B cell (primary cell): Measurements from ENCODE around the gene RAB17. TPM values are rescaled to one million over a fixed set of nuclear protein-coding genes. Genes with fewer than 3 reads are reported as not detected.

Experiments
- ATAC-seq: fragments of 200-7000 bp; cut with Tn5 transposase; one replicate; pipeline ENCODE4 v1.10.0; 2021; ENCODE audit warnings: low read depth, mild to moderate bottlenecking, moderate number of reproducible peaks, moderate library complexity
- CTCF ChIA-PET: fragments of 350-600 bp; sonication (Branson Sonifier 250); formaldehyde crosslinking; loops from one replicate; lab custom pipeline; 2021; ENCODE audit warnings: antibody characterized with exemption, inconsistent platforms; lab: Charles Lee
- POLR2A ChIA-PET: fragments of 350-600 bp; sonication (Branson Sonifier 250); formaldehyde crosslinking; loops from one replicate; lab custom pipeline; 2021; ENCODE audit warnings: antibody characterized with exemption; lab: Charles Lee
- DNase-seq: peaks from one replicate; pipeline ENCODE4 v3.0.0; 2013
- H2AFZ ChIP-seq: 2 replicates; pipeline ENCODE4 v1.6.1; 2012; ENCODE audit warnings: mild to moderate bottlenecking, low read depth, low read length; ENCODE audit not compliant: insufficient read depth, poor library complexity, severe bottlenecking
- H3K27ac ChIP-seq, 2 donors: 1 replicate in 1 of 2; 2 replicates in 1 of 2; pipeline ENCODE4 v1.5.1; 2012 to 2013; ENCODE audit warnings: low read length in 2 of 2, mild to moderate bottlenecking in 2 of 2, moderate library complexity in 1 of 2
- H3K27me3 ChIP-seq, 4 experiments: fragments of 200-600 bp in 1 of 4; sonication (generic) in 1 of 4; replicated peaks in 1 of 4; 1 replicate in 2 of 4; 2 replicates in 2 of 4; pipeline versions ENCODE4 v1.6.1 to v1.7.0; 2013 to 2016; ENCODE audit warnings: low read length in 3 of 4, mild to moderate bottlenecking in 2 of 4, mixed read lengths in 1 of 4, moderate library complexity in 1 of 4; ENCODE audit not compliant: insufficient read depth in 4 of 4, control insufficient read depth in 3 of 4; ENCODE audit errors: control extremely low read depth in 1 of 4
- H3K36me3 ChIP-seq, 2 experiments: replicated peaks in 1 of 2; 1 replicate in 1 of 2; 2 replicates in 1 of 2; pipeline versions ENCODE4 v1.6.1 to v1.7.1; 2013; ENCODE audit warnings: low read length in 1 of 2; ENCODE audit not compliant: insufficient read depth in 2 of 2, control insufficient read depth in 1 of 2; ENCODE audit errors: control extremely low read depth in 1 of 2, extremely low read depth in 1 of 2
- H3K4me1 ChIP-seq, 2 donors: fragments of 200-600 bp in 1 of 2; sonication (generic) in 1 of 2; 1 replicate in 1 of 2; 2 replicates in 1 of 2; pipeline versions ENCODE4 v1.5.1 to v1.6.1; 2013 to 2017; ENCODE audit warnings: low read length in 2 of 2; ENCODE audit not compliant: control insufficient read depth in 2 of 2, insufficient read depth in 2 of 2
- H3K4me2 ChIP-seq: replicated peaks from 2 replicates; pipeline ENCODE3; 2012; ENCODE audit warnings: mild to moderate bottlenecking, low read depth, low read length; ENCODE audit not compliant: poor library complexity, severe bottlenecking
- H3K4me3 ChIP-seq, 5 experiments: fragments of 200-600 bp in 1 of 5; sonication (generic) in 1 of 5; 1 replicate in 3 of 5; 2 replicates in 2 of 5; pipeline versions ENCODE4 v1.5.1 to v1.7.0; 2011 to 2016; ENCODE audit warnings: low read length in 4 of 5, mild to moderate bottlenecking in 4 of 5, low read depth in 2 of 5, control low read depth in 1 of 5, moderate library complexity in 1 of 5; ENCODE audit not compliant: insufficient read depth in 1 of 5; ENCODE audit errors: control extremely low read depth in 1 of 5, extremely low read depth in 1 of 5
- H3K79me2 ChIP-seq: fragments of 200-600 bp; sonication (generic); one replicate; pipeline ENCODE4 v1.6.0; 2016; ENCODE audit warnings: low read length; ENCODE audit not compliant: control insufficient read depth, insufficient read depth
- H3K9ac ChIP-seq: fragments of 200-600 bp; sonication (generic); 2 replicates; pipeline ENCODE4 v1.6.1; 2017; ENCODE audit warnings: mild to moderate bottlenecking, low read length, moderate library complexity
- H3K9me3 ChIP-seq, 3 donors: one replicate each; pipeline versions ENCODE4 v1.6.1 to v1.7.1; 2013; ENCODE audit warnings: low read length in 2 of 3; ENCODE audit not compliant: control insufficient read depth in 2 of 3, insufficient read depth in 1 of 3; ENCODE audit errors: control extremely low read depth in 1 of 3
- H4K20me1 ChIP-seq: 2 replicates; pipeline ENCODE4 v1.6.0; 2012; ENCODE audit warnings: mild to moderate bottlenecking, low read length; ENCODE audit not compliant: insufficient read depth, control insufficient read depth, poor library complexity, severe bottlenecking
- H3K27ac Mint-ChIP-seq: one replicate; pipeline ENCODE4 v1.8.0; 2021; ENCODE audit warnings: mixed read lengths
- H3K27me3 Mint-ChIP-seq: one replicate; pipeline ENCODE4 v1.8.0; 2021; ENCODE audit warnings: mixed read lengths
- H3K4me1 Mint-ChIP-seq: one replicate; pipeline ENCODE4 v1.8.0; 2021; ENCODE audit warnings: mixed read lengths
- H3K4me3 Mint-ChIP-seq: one replicate; pipeline ENCODE4 v1.8.0; 2021; ENCODE audit warnings: mixed read lengths
- H3K9me3 Mint-ChIP-seq: one replicate; pipeline ENCODE4 v1.8.0; 2022; ENCODE audit warnings: mixed read lengths; ENCODE audit not compliant: insufficient read depth
- CTCF ChIP-seq: fragments of 200-600 bp; IDR thresholded peaks from one replicate; pipeline ENCODE4 v1.8.0; 2022; ENCODE audit warnings: antibody characterized with exemption, mild to moderate bottlenecking
- EZH2 ChIP-seq: IDR thresholded peaks from 2 replicates; pipeline ENCODE4 v1.6.1; 2012; ENCODE audit warnings: borderline replicate concordance, low read depth, mild to moderate bottlenecking, moderate library complexity, low read length; ENCODE audit not compliant: insufficient read depth, poor library complexity, severe bottlenecking
- WGBS: methylation state at CpG from one replicate; pipeline ENCODE4 v1.1.5; 2013; ENCODE audit warnings: missing lambda C conversion rate; ENCODE audit not compliant: insufficient coverage; 5-methylcytosine and 5-hydroxymethylcytosine counted together
- intact Hi-C: fragments of 100-400 bp; cut with micrococcal nuclease; formaldehyde crosslinking; loops from one replicate; pipeline ENCODE4 v1.10.0; 2022
- polyA plus RNA-seq: library from polyadenylated mRNA; depleted of rRNA; stranded (reverse); fragments of >200 nt; gene quantifications from 2 replicates; pipeline ENCODE4 v1.2.3, GENCODE V29; 2012
- total RNA-seq, 2 donors: library from RNA; stranded (reverse); fragments of 120-200 nt in 1 of 2; gene quantifications; 1 replicate in 1 of 2; 2 replicates in 1 of 2; pipeline versions ENCODE4 v1.2.3 to v1.2.4, GENCODE V29; 2013 to 2022

Gene RAB17
- total and polyA plus RNA-seq, 2 donors (not counting 1 experiment from before 2014, with no cell fraction given): not detected

GRCh38 chr2:237567276-237568029 is 23.1 kb downstream of the RAB17 start:
- DNase-seq (no peak), ATAC-seq (no peak)
- ChIA-PET CTCF (interaction anchor here (1.2 kb wide), 2 partner anchors 54 to 55 kb away, joined by 3 to 4 read pairs; no protein-coding TSS in a partner anchor), POLR2A (no interaction called here)
- 94% methylated on average over 15 of the region's 16 CpGs for WGBS
- no peak overlapping the region for H3K27ac ChIP-seq
- Mint-ChIP-seq H3K27ac (no peak overlapping the region), H3K4me1 (peaks cover 6% of the 10 kb centered on the region), H3K27me3 (peaks cover 19% of the 10 kb centered on the region), H3K4me3 (no peak overlapping the region), H3K9me3 (peaks cover 4% of the 10 kb centered on the region)
- peaks cover 0 to 9% (median 2%) of the 10 kb centered on the region in 4 experiments for H3K27me3 ChIP-seq
- no peaks in the 10 kb centered on the region for H3K36me3 ChIP-seq
- no peak overlapping the region for H3K9ac ChIP-seq
- intact Hi-C loops: no loop called here
- no peak overlapping the region for H2AFZ ChIP-seq
- H3K79me2 ChIP-seq: no peaks in the 10 kb centered on the region
- TF ChIP-seq CTCF (no peak), EZH2 (no peak)
- H3K4me3 ChIP-seq: no peak overlapping the region
- no peaks in the 10 kb centered on the region for H4K20me1 ChIP-seq
- H3K4me1 ChIP-seq: peaks cover 0 to 7% of the 10 kb centered on the region in 2 donors
- peaks cover 0 to 11% (median 3%) of the 10 kb centered on the region in 3 donors for H3K9me3 ChIP-seq
- no peak overlapping the region for H3K4me2 ChIP-seq
